SK-N-MC (cell line): ENCODE data around the gene FAM53B.

ENCODE experiments used
- EZH2 ChIP-seq: fragments of 200-600 bp; sonication (generic); IDR thresholded peaks from one replicate; pipeline ENCODE4 v1.6.1; 2017; ENCODE audit warnings: antibody characterized with exemption
- FOXP2 ChIP-seq: optimal IDR thresholded peaks from 2 replicates; pipeline ENCODE3; 2011; ENCODE audit warnings: mild to moderate bottlenecking, moderate library complexity; ENCODE audit not compliant: insufficient read depth; ENCODE audit errors: extremely low read length, control extremely low read depth
- POLR2AphosphoS5 ChIP-seq: IDR thresholded peaks from 2 replicates; pipeline ENCODE4 v1.6.1; 2012; ENCODE audit warnings: mild to moderate bottlenecking, low read depth, low read length, borderline replicate concordance

DNA sequence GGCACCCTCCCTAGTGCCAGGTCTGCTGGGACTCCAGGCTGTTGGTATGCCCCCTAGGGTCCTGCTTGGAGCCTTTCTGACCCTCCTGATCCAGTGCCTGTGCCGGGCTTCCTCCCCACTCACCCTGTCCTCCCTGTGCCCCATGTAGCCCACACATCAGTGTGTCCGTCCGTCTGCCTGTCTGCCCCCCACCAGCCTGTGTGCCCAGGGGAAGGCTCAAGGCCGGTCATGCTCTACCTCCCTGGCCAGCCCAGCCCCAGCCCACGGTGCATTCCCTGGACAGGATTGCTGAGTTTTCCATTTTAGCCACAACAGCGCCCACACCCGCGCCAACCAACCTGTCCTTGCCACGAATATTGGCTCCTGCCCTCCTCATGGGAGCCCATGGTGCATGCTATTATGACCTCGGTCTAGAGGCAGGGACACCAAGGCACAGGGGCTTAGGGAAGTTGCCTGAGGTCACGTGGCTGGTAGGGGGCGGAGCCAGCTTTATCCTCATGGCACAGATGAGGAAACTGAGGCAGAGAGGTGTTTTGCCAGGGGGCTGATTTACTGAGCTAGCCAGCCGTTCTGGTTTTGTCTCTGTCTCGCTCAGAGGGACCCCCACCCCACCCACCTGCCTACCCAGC, 136.0 kb downstream of the FAM53B start:
- TF ChIP-seq POLR2AphosphoS5 (no peak), EZH2 (no peak), FOXP2 (no peak)
